A549 (cell line): ENCODE measurements around the gene IMP4.

Experiments used
- CTCF ChIP-seq: fragments of >200 bp; sonication (Bioruptor Twin); formaldehyde crosslinking; IDR thresholded peaks from 3 replicates; pipeline ENCODE4 v1.5.1; 2016
- EP300 ChIP-seq, 2 experiments: fragments of >200 bp; sonication (Bioruptor Twin); formaldehyde crosslinking; IDR thresholded peaks; 2 replicates in 1 of 2; 3 replicates in 1 of 2; pipeline ENCODE4 v1.6.1; 2016 to 2017
- KDM1A ChIP-seq: fragments of 200-600 bp; sonication (generic); IDR thresholded peaks from 2 replicates; pipeline ENCODE4 v1.6.1; 2016; ENCODE audit warnings: low read depth, mild to moderate bottlenecking
- KDM5A ChIP-seq: fragments of 200-600 bp; sonication (generic); IDR thresholded peaks from 2 replicates; pipeline ENCODE4 v1.6.1; 2016; ENCODE audit warnings: antibody characterized with exemption, mild to moderate bottlenecking
- MAX ChIP-seq: IDR thresholded peaks from 2 replicates; pipeline ENCODE4 v1.6.1; 2012
- MYC ChIP-seq: IDR thresholded peaks from 2 replicates; pipeline ENCODE4 v1.6.1; 2012; ENCODE audit warnings: mild to moderate bottlenecking, inconsistent platforms, low read length, improper control_type of control experiment, borderline replicate concordance
- PHF8 ChIP-seq: fragments of 200-600 bp; sonication (generic); IDR thresholded peaks from 2 replicates; pipeline ENCODE4 v1.6.1; 2016; ENCODE audit warnings: low read depth, mild to moderate bottlenecking, antibody characterized with exemption, moderate library complexity, borderline replicate concordance
- POLR2A ChIP-seq: IDR thresholded peaks from 2 replicates; pipeline ENCODE4 v1.6.1; 2012; ENCODE audit warnings: mild to moderate bottlenecking, low read length
- TP53 ChIP-seq: fragments of 250-450 bp; sonication (Bioruptor Pico); IDR thresholded peaks from 2 replicates; pipeline ENCODE4 v1.5.0; 2021; ENCODE audit warnings: mild to moderate bottlenecking, moderate library complexity

GRCh38 chr2:130377491-130377890 lies 34.8 kb downstream of the IMP4 start:
- TF ChIP-seq CTCF (no peak), KDM5A (no peak), TP53 (CRISPR knock-in tag) (no peak), MAX (no peak), EP300 (IDR thresholded peaks at IDR 0.05) (no peak), KDM1A (no peak), POLR2A (no peak), PHF8 (no peak), MYC (no peak)
